Osteocyte (in vitro differentiated cells): ENCODE results near the gene BCAS4. TPM values are rescaled to one million over a fixed set of nuclear protein-coding genes. Genes with fewer than 3 reads are reported as not detected.

ENCODE experiments used
- DNase-seq: peaks from one replicate; pipeline ENCODE4 v3.0.0; 2021; ENCODE audit warnings: mixed read lengths; ENCODE audit not compliant: unreplicated experiment; ENCODE audit errors: extremely low spot score
- H3K27ac Mint-ChIP-seq: one replicate; pipeline ENCODE4 v1.8.0; 2021; ENCODE audit warnings: mild to moderate bottlenecking, mixed read lengths; ENCODE audit not compliant: unreplicated experiment
- H3K27me3 Mint-ChIP-seq: one replicate; pipeline ENCODE4 v1.8.0; 2021; ENCODE audit warnings: mixed read lengths; ENCODE audit not compliant: unreplicated experiment
- H3K36me3 Mint-ChIP-seq: one replicate; pipeline ENCODE4 v1.8.0; 2021; ENCODE audit warnings: mixed read lengths; ENCODE audit not compliant: unreplicated experiment
- H3K4me1 Mint-ChIP-seq: one replicate; pipeline ENCODE4 v1.8.0; 2021; ENCODE audit warnings: mixed read lengths; ENCODE audit not compliant: unreplicated experiment
- H3K4me3 Mint-ChIP-seq: one replicate; pipeline ENCODE4 v1.8.0; 2021; ENCODE audit warnings: mild to moderate bottlenecking, moderate library complexity, mixed read lengths; ENCODE audit not compliant: unreplicated experiment
- H3K9me3 Mint-ChIP-seq: one replicate; pipeline ENCODE4 v1.8.0; 2021; ENCODE audit warnings: mixed read lengths; ENCODE audit not compliant: unreplicated experiment
- total RNA-seq: library from RNA; stranded (reverse); gene quantifications from 2 replicates; pipeline ENCODE4 v1.2.1, GENCODE V29; 2021
- TF ChIP-seq, protein P1 (sequence below): fragments of 200-600 bp; sonication (generic); IDR thresholded peaks from 2 replicates; pipeline ENCODE4 v1.5.0; 2021; ENCODE audit warnings: antibody characterized with exemption, mild to moderate bottlenecking, moderate library complexity

The BCAS4 gene
- total RNA-seq, 1 donor from 2014 or later: 4.2 TPM

DNA sequence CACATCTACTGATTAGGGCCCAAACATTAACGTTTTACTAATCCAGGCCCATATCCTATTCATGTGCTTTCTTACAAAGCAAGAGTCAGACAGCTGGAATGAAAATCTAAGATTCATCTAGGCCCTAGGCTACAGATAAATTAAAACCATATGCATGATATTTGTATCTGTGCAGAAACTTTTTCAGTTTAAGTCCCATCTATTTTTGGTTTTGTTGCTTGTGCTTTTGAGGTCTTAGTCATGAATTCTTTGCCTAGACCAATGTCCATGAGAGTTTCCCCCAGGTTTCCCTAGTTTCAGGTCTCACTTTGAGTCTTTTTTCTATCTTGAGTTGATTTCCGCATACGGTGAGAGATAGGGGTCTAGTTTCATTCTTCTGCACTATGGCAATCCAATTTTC is 116.2 kb downstream of the BCAS4 start:
- Mint-ChIP-seq H3K4me1 (peaks cover 67% of the 10 kb centered on the region), H3K27me3 (no peaks in the 10 kb centered on the region), H3K36me3 (peaks cover 8% of the 10 kb centered on the region), H3K27ac (peak overlapping the region; percentile 80), H3K4me3 (peak overlapping the region; percentile 37), H3K9me3 (no peaks in the 10 kb centered on the region)
- no peak for DNase-seq
- TF ChIP-seq, protein P1, sequence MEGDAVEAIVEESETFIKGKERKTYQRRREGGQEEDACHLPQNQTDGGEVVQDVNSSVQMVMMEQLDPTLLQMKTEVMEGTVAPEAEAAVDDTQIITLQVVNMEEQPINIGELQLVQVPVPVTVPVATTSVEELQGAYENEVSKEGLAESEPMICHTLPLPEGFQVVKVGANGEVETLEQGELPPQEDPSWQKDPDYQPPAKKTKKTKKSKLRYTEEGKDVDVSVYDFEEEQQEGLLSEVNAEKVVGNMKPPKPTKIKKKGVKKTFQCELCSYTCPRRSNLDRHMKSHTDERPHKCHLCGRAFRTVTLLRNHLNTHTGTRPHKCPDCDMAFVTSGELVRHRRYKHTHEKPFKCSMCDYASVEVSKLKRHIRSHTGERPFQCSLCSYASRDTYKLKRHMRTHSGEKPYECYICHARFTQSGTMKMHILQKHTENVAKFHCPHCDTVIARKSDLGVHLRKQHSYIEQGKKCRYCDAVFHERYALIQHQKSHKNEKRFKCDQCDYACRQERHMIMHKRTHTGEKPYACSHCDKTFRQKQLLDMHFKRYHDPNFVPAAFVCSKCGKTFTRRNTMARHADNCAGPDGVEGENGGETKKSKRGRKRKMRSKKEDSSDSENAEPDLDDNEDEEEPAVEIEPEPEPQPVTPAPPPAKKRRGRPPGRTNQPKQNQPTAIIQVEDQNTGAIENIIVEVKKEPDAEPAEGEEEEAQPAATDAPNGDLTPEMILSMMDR: no peak

DNA sequence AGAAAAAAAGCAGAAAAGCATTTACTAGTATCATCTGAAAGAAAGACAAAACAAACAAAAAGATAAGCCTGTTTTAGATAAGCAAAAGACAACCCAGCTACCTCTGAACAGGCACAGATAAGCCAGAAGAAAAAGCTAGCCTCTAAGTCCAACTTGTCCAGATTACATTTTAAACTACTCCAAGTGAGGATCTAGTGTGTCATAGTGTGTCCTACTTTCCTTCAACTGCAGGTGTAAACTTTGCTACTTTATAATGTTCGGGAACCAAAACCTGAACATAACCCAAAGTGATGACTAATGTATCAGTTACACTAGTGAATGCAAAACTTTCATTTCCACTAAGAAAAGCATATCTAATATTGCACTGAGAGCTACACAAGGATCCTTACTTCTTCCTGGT is 116.9 kb downstream of the BCAS4 start:
- Mint-ChIP-seq H3K4me3 (no peak overlapping the region), H3K27me3 (no peaks in the 10 kb centered on the region), H3K27ac (peak overlapping the region; percentile 80), H3K36me3 (peaks cover 8% of the 10 kb centered on the region), H3K4me1 (peaks cover 70% of the 10 kb centered on the region), H3K9me3 (no peaks in the 10 kb centered on the region)
- TF ChIP-seq, protein P1: no peak
- DNase-seq: no peak

DNA sequence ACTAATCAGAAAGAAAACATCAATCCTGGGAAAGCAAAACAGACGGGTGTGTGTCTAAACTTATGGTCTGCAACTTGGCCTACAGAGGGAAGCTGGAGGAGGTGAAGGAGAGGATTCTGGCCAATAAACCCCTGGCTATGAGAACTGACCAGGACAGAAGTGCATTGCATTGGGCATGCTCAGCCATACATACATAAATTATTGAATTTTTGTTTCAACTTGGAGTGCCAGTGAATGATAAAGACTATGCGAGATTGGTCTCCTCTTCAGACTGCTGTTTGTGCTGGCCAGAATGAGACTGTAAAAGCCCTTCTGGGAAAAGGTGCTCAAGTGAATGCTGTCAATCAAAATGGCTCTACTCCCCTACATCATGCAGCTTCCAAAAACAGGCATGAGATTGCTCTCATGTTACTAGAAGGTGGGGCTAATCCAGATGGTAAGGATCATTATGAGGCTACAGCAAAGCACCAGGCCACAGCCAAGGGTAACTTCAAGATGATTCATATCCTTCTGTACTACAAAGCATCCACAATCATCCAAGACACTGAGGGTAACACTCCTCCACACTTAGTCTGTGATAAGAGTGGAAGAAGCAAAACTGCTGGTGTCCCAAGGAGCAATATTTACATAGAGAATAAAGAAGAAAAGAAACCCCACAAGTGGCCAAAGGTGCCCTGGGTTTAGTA is 119.0 kb downstream of the BCAS4 start:
- H3K4me1 Mint-ChIP-seq: peaks cover 82% of the 10 kb centered on the region
- H3K27ac Mint-ChIP-seq: peak overlapping the region; percentile 67
- TF ChIP-seq, protein P1: no peak
- H3K4me3 Mint-ChIP-seq: no peak overlapping the region
- peaks cover 10% of the 10 kb centered on the region for H3K36me3 Mint-ChIP-seq
- DNase-seq: no peak
- H3K27me3 Mint-ChIP-seq: no peaks in the 10 kb centered on the region
- no peaks in the 10 kb centered on the region for H3K9me3 Mint-ChIP-seq

DNA sequence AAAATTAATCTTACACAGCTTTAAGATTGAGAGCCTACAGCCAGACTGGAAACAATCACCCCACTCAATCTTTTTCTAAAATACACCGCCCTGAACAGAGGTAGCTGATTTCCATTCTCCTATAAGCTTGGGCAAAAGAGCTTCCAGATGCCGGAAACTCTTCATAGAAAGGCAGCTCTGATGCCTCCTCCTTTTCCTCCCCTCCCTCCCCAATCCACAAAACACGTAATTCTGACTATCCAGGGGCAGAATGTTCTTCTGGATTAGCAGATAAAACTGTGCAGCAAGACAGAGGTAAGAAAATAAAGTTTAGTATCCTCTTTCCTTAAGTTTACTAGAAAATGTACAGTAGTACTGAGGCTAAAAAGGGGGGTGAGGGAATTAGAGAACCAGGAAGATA is 120.6 kb downstream of the BCAS4 start:
- H3K27ac Mint-ChIP-seq: peak overlapping the region; percentile 70
- peaks cover 14% of the 10 kb centered on the region for H3K36me3 Mint-ChIP-seq
- H3K9me3 Mint-ChIP-seq: no peaks in the 10 kb centered on the region
- no peaks in the 10 kb centered on the region for H3K27me3 Mint-ChIP-seq
- H3K4me3 Mint-ChIP-seq: no peak overlapping the region
- DNase-seq: no peak
- TF ChIP-seq, protein P1: no peak
- peaks cover 79% of the 10 kb centered on the region for H3K4me1 Mint-ChIP-seq

DNA sequence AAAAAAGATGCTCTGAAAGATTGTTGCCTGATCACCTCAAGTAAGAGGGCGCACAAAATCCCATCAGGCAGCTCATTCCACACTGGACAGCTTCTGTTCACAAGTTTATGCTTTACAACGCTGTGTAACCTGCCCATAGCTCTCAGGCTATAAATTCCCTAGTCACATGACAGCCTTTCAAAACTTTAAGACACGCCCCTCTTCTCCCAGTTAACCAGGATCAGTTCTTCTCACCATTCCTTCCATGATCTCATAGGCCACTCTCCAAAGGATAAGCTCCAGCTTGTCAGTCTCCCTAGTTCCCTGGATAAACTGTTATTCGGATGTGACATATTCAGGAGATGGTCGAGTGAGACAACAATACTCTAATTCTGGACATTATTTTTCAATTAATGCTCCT is 121.4 kb downstream of the BCAS4 start:
- Mint-ChIP-seq H3K9me3 (no peaks in the 10 kb centered on the region), H3K27ac (peak overlapping the region; percentile 39), H3K4me3 (no peak overlapping the region), H3K4me1 (peaks cover 77% of the 10 kb centered on the region), H3K27me3 (no peaks in the 10 kb centered on the region), H3K36me3 (peaks cover 14% of the 10 kb centered on the region)
- TF ChIP-seq, protein P1: no peak
- no peak for DNase-seq
